Frontal cortex (tissue), 4 donors: ENCODE measurements around the gene BCL2L12. TPM values are rescaled to one million over a fixed set of nuclear protein-coding genes. Genes with fewer than 3 reads are reported as not detected.
"Not testable (repeated sequence)": the region's sequence is repeated elsewhere in the genome, so short reads cannot be mapped to it uniquely, and the experiment has no call there.

Experiments
- DNase-seq, 2 donors: peaks; one replicate each; pipeline ENCODE4 v3.0.0; 2012; ENCODE audit warnings: low spot score in 2 of 2
- FAIRE-seq: peaks from 2 replicates; lab custom pipeline; 2012; peaks lifted over from hg19 to GRCh38; lab: Jason Lieb, UNC
- total RNA-seq: library from RNA; depleted of rRNA; stranded (reverse); fragments of >200 nt; gene quantifications from one replicate; pipeline ENCODE4 v1.2.3, GENCODE V29; 2014
- donor health status: control.
- donor health status: control.
- donor health status: control.

BCL2L12 gene
- total RNA-seq, result 1.2 TPM

GRCh38 chr19:49665351-49666119, at the start of gene BCL2L12, which contains the start of gene IRF3:
BCL2L12 (plus strand) TSS chr19:49665933; CDS start chr19:49666693, 760 bp downstream.
IRF3 (minus strand) TSS chr19:49665857; CDS start chr19:49664838, 1,019 bp downstream.
- peak; percentile 99 for DNase-seq
- FAIRE-seq, result no peak

GRCh38 chr19:49616532-49616931, 49.2 kb upstream of the BCL2L12 start:
- DNase-seq (no peak), FAIRE-seq (no peak)

GRCh38 chr19:49616945-49617344, 48.8 kb upstream of the BCL2L12 start:
- FAIRE-seq, result no peak

GRCh38 chr19:49617860-49618259, 47.9 kb upstream of the BCL2L12 start:
- not testable (repeated sequence) for FAIRE-seq, DNase-seq

More at GRCh38 chr19:49616945-49617344, 48.8 kb upstream of the BCL2L12 start:
- no peak for DNase-seq

GRCh38 chr19:49624967-49625910, 40.5 kb upstream of the BCL2L12 start:
- DNase-seq (no peak), FAIRE-seq (no peak)

- FAIRE-seq (no peak), DNase-seq (no peak)
Measured at GRCh38 chr19:49626226-49626625, 39.5 kb upstream of the BCL2L12 start.

GRCh38 chr19:49629659-49630058, 36.1 kb upstream of the BCL2L12 start:
- FAIRE-seq (no peak), DNase-seq (no peak)

- FAIRE-seq, result no peak
- no peak for DNase-seq
Measured at GRCh38 chr19:49631014-49631588, 34.6 kb upstream of the BCL2L12 start.

GRCh38 chr19:49631610-49632192, 34.0 kb upstream of the BCL2L12 start:
- no peak for FAIRE-seq
- DNase-seq, result no peak

- DNase-seq, result no peak
- FAIRE-seq, result no peak
Measured at GRCh38 chr19:49632576-49632975, 33.2 kb upstream of the BCL2L12 start.

- DNase-seq, FAIRE-seq: not testable (repeated sequence)
Measured at GRCh38 chr19:49633273-49633672, 32.5 kb upstream of the BCL2L12 start.

- DNase-seq (no peak), FAIRE-seq (no peak)
Measured at GRCh38 chr19:49635530-49636232, 30.1 kb upstream of the BCL2L12 start.

GRCh38 chr19:49636233-49636932, 29.4 kb upstream of the BCL2L12 start:
- DNase-seq (no peak), FAIRE-seq (no peak)

- DNase-seq (no peak), FAIRE-seq (no peak)
Measured at GRCh38 chr19:49637821-49638738, 27.7 kb upstream of the BCL2L12 start.

- no peak for FAIRE-seq
- DNase-seq, result no peak
Measured at GRCh38 chr19:49639401-49640112, 26.2 kb upstream of the BCL2L12 start.

- DNase-seq (peak; percentile 97), FAIRE-seq (peak; percentile 98)
Measured at GRCh38 chr19:49640113-49640898, 25.4 kb upstream of the BCL2L12 start, which contains the start of gene RRAS. RRAS (minus strand) TSS chr19:49640143; CDS start chr19:49640098, 45 bp downstream.
